Eye (tissue), 1 donor: ENCODE measurements around the gene EPS15.
"Not testable (repeated sequence)": the region's sequence is repeated elsewhere in the genome, so short reads cannot be mapped to it uniquely, and the experiment has no call there.

Source experiments
- DNase-seq: peaks from one replicate; pipeline ENCODE4 v3.0.0-alpha.2; 2015

The EPS15 gene

GRCh38 chr1:51542158-51542953, 23.3 kb upstream of the EPS15 start:
- DNase-seq: no peak

GRCh38 chr1:51541313-51542050, 22.4 kb upstream of the EPS15 start:
- no peak for DNase-seq

GRCh38 chr1:51537568-51537967, 18.5 kb upstream of the EPS15 start:
- no peak for DNase-seq

GRCh38 chr1:51535006-51535592, 16.0 kb upstream of the EPS15 start:
- peak; percentile 56 for DNase-seq

GRCh38 chr1:51534447-51534846, 15.4 kb upstream of the EPS15 start:
- no peak for DNase-seq

GRCh38 chr1:51532853-51533252, 13.8 kb upstream of the EPS15 start:
- DNase-seq: no peak

- DNase-seq: not testable (repeated sequence)
Observed at GRCh38 chr1:51530447-51530846, 11.4 kb upstream of the EPS15 start.

GRCh38 chr1:51527144-51527543, 8.1 kb upstream of the EPS15 start:
- no peak for DNase-seq

- DNase-seq: no peak
Observed at GRCh38 chr1:51526248-51526647, 7.2 kb upstream of the EPS15 start.

GRCh38 chr1:51525295-51525694, 6.2 kb upstream of the EPS15 start:
- DNase-seq: no peak

GRCh38 chr1:51524817-51525216, 5.8 kb upstream of the EPS15 start:
- no peak for DNase-seq

- no peak for DNase-seq
Observed at GRCh38 chr1:51523931-51524330, 4.9 kb upstream of the EPS15 start.

GRCh38 chr1:51520700-51521248, 1.7 kb upstream of the EPS15 start:
- DNase-seq: no peak

- no peak for DNase-seq
Observed at GRCh38 chr1:51519865-51520699, 1.0 kb upstream of the EPS15 start.

- peak; percentile 73 for DNase-seq
Observed at GRCh38 chr1:51518586-51519047, 449 bp downstream of the EPS15 start.

GRCh38 chr1:51518033-51518585, 957 bp downstream of the EPS15 start:
- peak; percentile 75 for DNase-seq

GRCh38 chr1:51517361-51518032, 1.6 kb downstream of the EPS15 start:
- DNase-seq: no peak

- no peak for DNase-seq
Observed at GRCh38 chr1:51516649-51517158, 2.4 kb downstream of the EPS15 start.

GRCh38 chr1:51515982-51516648, 3.0 kb downstream of the EPS15 start:
- no peak for DNase-seq

GRCh38 chr1:51515312-51515960, 3.6 kb downstream of the EPS15 start:
- no peak for DNase-seq
